GM19467 (cell line): Measurements from ENCODE around the gene OXER1.

Source experiments
- ATAC-seq: cut with Tn5 transposase; IDR thresholded peaks from one replicate; pipeline ENCODE4 v1.9.1; 2021; ENCODE audit warnings: mild to moderate bottlenecking, moderate library complexity; ENCODE audit not compliant: unreplicated experiment

OXER1 gene

DNA sequence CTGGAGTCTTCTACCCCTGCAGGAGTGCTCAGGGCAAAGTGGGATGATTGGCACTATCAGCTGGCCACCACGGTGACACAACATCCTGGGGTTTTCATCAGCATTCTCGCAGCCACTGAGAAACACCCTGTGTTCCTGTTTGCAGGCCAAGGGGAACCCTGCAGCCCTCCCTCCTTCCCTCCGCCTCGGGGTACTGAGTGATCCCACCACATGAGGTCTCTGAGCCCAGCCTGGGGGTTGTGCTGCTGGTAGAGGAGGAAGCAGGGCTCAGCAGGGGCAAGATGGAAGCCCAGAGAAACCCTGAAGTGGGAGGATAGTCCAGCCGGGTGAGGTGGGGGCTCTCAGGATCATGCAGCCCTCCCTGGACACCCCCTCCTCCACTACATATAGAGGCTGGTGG is at the start of gene OXER1:
Gene OXER1 (minus strand): TSS at position 40 of the 400 bp plus-strand sequence. CDS start 73 bp downstream, outside the sequence.
- no peak for ATAC-seq

DNA sequence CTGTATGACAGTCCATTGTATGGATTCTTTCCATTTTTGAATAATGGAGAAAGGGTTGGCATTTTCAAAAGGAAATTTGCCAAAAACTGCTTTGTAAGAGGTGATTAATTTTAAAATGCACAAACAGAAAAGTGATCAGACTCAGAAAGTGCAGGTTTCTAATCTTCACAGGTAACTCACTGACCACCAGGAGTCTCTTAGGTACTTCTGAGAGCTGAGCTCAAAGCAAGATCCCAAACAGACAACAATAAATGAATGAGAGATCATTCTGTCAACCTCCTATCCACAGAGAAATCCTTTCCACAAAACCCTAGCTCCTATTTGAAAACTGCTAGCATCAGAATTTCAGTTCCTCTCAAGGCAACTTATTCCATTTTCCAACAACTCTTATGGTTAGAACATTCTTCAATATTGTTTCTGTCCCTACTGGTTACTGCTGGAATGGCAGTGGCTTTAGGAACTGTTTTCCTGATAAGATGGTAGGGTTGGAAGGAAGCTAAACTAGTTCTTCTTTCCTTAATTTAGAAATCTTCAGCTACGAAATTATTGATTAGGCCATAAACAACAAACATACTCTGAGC is 49.1 kb upstream of the OXER1 start:
- ATAC-seq, result no peak

- ATAC-seq, result peak; percentile 10
These were observed 47.3 kb upstream of the OXER1 start for GRCh38 chr2:42810971-42811811.

- ATAC-seq, result peak; percentile 63
These were observed 46.4 kb upstream of the OXER1 start for GRCh38 chr2:42810121-42810970.

DNA sequence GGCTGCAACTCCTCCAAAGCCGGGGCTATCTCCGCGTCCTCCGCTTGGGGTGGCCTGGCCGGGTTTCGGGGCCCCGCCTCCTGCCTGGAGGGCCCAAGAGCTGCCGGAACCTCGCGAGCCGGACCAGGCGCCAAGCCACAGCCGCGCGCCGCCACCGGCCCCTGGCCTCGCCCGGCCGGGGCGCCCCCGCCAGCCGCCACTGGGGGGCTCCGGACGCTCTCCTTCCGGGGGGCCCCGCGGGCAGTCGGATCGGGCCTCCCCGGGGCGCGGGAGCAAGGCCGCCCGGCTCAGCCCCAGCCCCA is 45.8 kb upstream of the OXER1 start:
- peak; percentile 54 for ATAC-seq

- no peak for ATAC-seq
These were observed 45.3 kb upstream of the OXER1 start for GRCh38 chr2:42809131-42809818.

GRCh38 chr2:42808301-42808700 is 44.4 kb upstream of the OXER1 start:
- no peak for ATAC-seq

- ATAC-seq, result no peak
These were observed 42.9 kb upstream of the OXER1 start for GRCh38 chr2:42806786-42807185.

GRCh38 chr2:42804891-42805290 is 41.0 kb upstream of the OXER1 start:
- no peak for ATAC-seq

DNA sequence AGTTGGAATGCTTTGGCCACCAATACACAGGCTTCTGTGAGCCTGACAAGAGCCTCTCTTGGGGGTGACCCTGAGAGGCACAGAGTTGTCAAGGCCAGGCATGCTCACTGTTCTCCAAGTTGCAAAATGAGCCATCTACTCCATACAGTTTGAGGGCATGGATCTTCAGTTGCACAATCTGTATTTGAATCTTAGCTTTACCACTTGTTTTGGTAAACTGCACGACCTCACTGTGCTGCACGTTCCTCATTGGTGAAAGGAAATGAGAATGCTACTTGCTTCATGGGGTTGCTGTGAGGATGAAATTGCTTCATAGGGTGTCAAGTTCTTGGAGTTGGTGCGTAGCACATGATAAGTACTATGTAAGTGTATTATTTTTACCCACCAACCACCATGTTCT is 40.4 kb upstream of the OXER1 start:
- no peak for ATAC-seq

DNA sequence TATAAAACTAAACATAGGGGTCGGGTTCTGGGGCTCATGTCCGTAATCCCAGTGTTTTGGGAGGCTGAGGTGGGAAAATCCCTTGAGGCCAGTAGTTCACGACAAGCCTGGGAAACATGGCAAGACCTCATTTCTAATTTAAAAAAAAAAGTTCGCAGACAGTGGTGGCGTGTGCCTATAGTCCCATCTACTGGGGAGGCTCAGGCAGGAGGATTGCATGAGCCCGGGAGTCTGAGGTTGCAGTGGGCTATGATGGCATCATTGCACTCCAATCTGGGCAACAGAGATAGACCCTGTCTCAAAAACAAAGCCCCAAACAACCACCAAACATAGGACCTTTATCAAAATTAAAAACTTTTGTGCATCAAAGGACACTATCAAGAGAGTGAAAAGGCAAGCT is 38.2 kb upstream of the OXER1 start:
- ATAC-seq, result no peak

DNA sequence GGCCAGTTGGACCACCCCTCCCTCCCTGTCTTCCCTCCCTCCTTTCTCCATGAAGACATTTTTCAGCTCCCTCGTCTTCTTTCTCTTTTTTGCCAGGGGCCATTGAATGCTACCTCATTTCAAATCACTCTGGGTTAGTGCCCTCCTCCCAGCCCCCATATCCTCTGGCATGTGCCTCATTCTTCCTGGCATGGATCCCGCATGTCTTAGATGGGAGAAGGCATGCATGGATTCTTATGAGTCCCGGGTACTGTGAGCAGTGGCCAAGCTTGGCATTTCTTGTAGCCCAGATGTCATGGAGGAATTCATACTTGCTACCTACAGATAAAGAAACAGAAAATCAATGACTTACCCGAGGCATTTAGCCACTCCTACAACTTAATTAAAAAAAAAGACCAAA is 37.4 kb upstream of the OXER1 start:
- ATAC-seq, result no peak

GRCh38 chr2:42800981-42801380 is 37.0 kb upstream of the OXER1 start:
- no peak for ATAC-seq

DNA sequence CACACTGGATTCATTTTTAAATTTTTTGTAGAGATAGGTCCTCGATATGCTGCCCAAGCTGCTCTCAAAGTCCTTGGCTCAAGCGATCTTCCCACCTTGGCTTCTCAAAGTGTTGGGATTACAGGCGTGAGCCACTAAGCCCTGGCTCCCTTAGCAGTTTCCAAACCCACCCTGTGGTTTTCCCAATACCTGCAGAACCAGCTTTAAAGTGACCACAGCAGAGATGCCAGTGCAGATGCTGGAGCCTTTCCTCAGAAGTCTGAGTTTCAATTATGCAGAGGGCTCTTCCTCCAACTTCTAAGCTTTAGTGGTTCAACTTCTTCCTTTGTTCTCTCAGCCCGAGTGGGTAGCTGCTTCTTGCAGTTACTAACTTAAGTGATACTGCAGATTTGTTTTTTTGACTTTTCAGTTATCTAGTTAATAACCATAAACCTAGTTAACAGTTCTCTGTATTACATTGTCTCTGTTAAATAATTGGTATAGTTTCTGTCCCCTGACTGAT is 36.6 kb upstream of the OXER1 start:
- ATAC-seq, result no peak

GRCh38 chr2:42799881-42800280 is 35.9 kb upstream of the OXER1 start:
- no peak for ATAC-seq

DNA sequence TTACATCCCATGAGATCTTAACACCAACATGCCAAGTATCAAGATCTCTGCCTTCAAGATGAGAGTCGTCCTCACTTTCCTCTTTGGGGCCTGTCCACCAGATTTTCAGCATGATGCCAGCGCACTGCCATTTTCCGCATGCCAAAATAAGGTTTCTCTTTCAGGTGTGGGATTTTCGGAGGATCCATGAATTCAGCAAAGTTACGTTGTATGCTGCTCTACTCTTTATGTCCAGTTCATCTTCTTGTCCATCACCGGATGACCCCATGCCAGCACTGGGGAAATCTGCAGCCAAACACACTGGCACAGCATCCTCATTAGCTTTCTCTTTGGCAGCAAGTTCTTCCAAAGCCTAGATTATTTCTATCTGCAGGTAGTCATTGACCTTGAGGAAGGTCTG is 33.3 kb upstream of the OXER1 start:
- no peak for ATAC-seq

DNA sequence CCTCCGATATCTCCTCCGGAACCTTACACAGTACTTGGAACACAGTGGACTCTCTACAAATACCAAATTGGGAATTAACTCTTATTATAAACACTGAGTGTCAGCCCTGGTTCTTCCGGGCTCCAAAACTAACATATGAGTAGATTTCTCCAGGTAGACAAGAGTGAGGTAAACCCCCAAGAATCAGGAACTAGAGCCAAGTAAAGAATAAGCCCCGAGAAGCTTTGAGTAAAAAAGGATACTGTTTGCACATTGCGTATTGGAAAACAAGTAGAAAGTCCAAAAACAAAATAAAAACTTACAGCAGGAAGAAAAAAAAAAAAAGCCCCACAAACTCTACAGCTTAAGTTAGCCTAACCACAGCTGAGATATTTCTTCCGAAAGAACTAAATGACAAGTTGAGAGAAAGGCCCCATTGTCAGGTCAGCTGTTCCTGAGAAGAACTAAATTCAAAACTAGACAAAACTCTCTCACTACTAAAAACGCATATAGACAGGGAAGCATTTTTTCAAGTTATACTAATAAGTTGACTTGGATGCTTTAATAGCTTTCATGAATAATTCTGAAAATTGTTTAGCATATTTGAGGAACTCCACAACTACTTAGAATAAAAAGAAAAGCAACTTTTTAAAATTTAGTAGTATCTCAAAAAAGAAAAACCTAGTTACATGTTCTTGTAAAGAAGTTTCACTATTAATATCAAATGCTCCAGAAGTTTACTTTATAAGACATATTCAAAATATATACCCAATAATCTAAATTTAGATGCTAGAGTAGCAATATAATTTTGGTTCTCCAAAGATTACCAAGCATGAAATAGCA is 32.7 kb upstream of the OXER1 start:
- ATAC-seq, result no peak

DNA sequence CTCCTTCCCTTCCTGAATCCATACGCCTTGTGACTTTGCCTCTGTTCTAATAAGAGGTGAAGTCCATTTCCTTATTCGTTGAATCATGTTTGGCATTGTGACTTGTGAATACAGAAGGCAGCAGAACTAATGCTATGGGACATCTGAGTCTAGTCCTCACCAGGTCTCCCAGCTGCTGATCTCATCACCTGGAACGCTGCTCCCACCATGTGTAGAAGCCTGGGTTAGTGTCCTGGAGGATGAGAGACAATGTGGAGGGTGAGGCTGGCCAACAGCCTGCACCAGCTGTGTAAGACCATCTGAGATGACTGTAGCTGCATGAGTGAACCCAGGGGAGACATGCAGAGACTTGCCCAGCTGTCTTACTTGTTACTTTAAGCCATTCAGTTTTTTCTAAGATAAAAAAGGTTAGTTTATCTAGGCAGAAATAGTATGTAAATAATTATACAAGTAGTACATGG is 31.9 kb upstream of the OXER1 start:
- no peak for ATAC-seq

DNA sequence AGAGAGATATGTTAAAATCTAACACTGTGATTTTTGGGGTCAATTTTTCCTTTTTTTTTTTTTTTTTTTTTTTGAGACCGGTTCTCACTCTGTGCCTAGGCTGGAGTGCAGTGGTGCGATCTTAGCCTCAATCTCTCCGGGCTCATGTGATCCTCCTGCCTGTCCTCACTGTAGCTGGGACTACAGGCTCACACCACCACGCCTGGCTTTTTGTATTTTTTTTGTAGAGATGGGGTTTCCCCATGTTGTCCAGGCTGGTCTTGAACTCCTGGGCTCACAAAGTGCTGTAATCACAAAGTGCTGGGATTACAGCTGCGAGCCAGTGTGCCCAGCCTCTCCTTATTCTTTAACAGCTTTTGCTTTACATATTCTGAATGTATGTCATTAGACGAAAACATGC is 31.3 kb upstream of the OXER1 start:
- no peak for ATAC-seq
